Nephron (organoid): ENCODE data around the gene BUB1B.

ENCODE experiments used
- H3K27ac Mint-ChIP-seq, 3 experiments: 2 replicates each; pipeline ENCODE4 v1.8.0; 2020; ENCODE audit warnings: mixed read lengths in 3 of 3, mild to moderate bottlenecking in 2 of 3, moderate library complexity in 1 of 3
- H3K27me3 Mint-ChIP-seq: 2 replicates; pipeline ENCODE4 v1.8.0; 2021; ENCODE audit warnings: low read depth, mild to moderate bottlenecking, moderate library complexity, mixed read lengths
- H3K36me3 Mint-ChIP-seq: 2 replicates; pipeline ENCODE4 v1.8.0; 2020; ENCODE audit warnings: low read depth, mixed read lengths
- H3K4me1 Mint-ChIP-seq: 2 replicates; pipeline ENCODE4 v1.8.0; 2020; ENCODE audit warnings: mixed read lengths
- H3K4me3 Mint-ChIP-seq, 3 experiments: 2 replicates each; pipeline ENCODE4 v1.8.0; 2020; ENCODE audit warnings: mild to moderate bottlenecking in 3 of 3, mixed read lengths in 3 of 3, moderate library complexity in 2 of 3
- H3K9me3 Mint-ChIP-seq: 2 replicates; pipeline ENCODE4 v1.8.0; 2020; ENCODE audit warnings: mixed read lengths
- TF ChIP-seq, protein P1 (sequence below), 3 experiments: fragments of 200-600 bp; sonication (generic); IDR thresholded peaks; one replicate each; pipeline ENCODE4 v1.5.0; 2021; ENCODE audit warnings: antibody characterized with exemption in 3 of 3; ENCODE audit not compliant: unreplicated experiment in 3 of 3

BUB1B gene

DNA sequence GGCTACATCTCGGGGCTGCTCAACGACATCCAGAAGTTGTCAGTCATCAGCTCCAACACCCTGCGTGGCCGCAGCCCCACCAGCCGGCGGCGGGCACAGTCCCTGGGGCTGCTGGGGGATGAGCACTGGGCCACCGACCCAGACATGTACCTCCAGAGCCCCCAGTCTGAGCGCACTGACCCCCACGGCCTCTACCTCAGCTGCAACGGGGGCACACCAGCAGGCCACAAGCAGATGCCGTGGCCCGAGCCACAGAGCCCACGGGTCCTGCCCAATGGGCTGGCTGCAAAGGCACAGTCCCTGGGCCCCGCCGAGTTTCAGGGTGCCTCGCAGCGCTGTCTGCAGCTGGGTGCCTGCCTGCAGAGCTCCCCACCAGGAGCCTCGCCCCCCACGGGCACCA, 105.0 kb downstream of the BUB1B start:
- TF ChIP-seq, protein P1, sequence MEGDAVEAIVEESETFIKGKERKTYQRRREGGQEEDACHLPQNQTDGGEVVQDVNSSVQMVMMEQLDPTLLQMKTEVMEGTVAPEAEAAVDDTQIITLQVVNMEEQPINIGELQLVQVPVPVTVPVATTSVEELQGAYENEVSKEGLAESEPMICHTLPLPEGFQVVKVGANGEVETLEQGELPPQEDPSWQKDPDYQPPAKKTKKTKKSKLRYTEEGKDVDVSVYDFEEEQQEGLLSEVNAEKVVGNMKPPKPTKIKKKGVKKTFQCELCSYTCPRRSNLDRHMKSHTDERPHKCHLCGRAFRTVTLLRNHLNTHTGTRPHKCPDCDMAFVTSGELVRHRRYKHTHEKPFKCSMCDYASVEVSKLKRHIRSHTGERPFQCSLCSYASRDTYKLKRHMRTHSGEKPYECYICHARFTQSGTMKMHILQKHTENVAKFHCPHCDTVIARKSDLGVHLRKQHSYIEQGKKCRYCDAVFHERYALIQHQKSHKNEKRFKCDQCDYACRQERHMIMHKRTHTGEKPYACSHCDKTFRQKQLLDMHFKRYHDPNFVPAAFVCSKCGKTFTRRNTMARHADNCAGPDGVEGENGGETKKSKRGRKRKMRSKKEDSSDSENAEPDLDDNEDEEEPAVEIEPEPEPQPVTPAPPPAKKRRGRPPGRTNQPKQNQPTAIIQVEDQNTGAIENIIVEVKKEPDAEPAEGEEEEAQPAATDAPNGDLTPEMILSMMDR (IDR thresholded peaks at IDR 0.05; ENCODE audit: unreplicated experiment in 3 of 3) = no peak
- Mint-ChIP-seq H3K9me3 (peaks cover 2% of the 10 kb centered on the region), H3K36me3 (no peaks in the 10 kb centered on the region), H3K4me3 (no peak overlapping the region), H3K4me1 (peaks cover 27% of the 10 kb centered on the region), H3K27ac (no peak overlapping the region), H3K27me3 (peaks cover 19% of the 10 kb centered on the region)

DNA sequence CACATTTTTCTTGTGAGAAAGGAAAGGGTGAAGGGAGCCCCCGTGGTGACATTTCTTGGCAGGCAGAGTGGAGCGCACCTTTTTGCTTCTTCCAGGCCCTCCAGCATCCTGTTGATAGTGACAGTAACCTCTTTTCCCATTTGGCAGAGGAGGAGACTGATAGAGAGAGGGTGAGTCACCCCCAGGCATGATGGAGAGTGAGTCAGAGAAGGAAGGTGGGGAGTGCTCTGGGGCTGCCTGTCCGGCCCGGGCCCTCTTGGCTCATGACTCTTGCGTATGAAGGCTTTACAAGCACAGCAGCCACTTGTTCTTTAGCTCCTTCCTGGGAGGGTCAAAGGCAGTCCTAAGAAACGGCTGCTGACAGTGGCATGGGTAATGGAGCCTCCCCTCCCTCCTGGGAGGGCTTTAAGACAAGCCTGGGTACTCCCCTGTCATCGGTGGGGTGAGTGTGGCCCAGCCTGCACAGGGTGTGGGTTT, 106.0 kb downstream of the BUB1B start:
- Mint-ChIP-seq H3K36me3 (no peaks in the 10 kb centered on the region), H3K27me3 (peaks cover 23% of the 10 kb centered on the region), H3K4me3 (no peak overlapping the region), H3K9me3 (no peaks in the 10 kb centered on the region), H3K27ac (peak overlapping the region in 1 of 3 experiments; percentile 4), H3K4me1 (peaks cover 27% of the 10 kb centered on the region)
- TF ChIP-seq, protein P1 (IDR thresholded peaks at IDR 0.05; ENCODE audit: unreplicated experiment in 3 of 3) = no peak

DNA sequence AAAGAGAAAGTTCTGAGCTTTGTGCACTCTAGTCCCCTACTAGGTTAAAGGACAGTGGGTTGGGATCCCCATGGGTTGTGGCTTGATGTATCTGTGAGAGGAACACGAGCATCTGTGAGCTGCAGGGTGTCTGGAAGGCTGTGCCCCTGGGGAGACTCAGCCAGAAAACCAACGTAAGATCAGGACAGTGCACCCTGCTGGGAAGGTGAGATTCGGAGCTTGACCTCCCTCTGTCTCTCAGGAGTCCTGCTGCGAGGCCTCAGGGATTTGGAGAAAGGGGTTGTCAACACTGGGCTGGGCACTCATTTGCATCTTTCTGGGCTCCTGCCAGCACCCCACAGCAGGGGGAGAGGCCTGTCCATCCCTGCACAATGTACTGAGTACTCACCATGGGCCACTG, 106.8 kb downstream of the BUB1B start:
- H3K4me3 Mint-ChIP-seq = no peak overlapping the region
- no peak overlapping the region for H3K27ac Mint-ChIP-seq
- peaks cover 24% of the 10 kb centered on the region for H3K27me3 Mint-ChIP-seq
- no peaks in the 10 kb centered on the region for H3K9me3 Mint-ChIP-seq
- H3K36me3 Mint-ChIP-seq = no peaks in the 10 kb centered on the region
- peaks cover 27% of the 10 kb centered on the region for H3K4me1 Mint-ChIP-seq
- TF ChIP-seq, protein P1 (IDR thresholded peaks at IDR 0.05; ENCODE audit: unreplicated experiment in 3 of 3) = no peak

DNA sequence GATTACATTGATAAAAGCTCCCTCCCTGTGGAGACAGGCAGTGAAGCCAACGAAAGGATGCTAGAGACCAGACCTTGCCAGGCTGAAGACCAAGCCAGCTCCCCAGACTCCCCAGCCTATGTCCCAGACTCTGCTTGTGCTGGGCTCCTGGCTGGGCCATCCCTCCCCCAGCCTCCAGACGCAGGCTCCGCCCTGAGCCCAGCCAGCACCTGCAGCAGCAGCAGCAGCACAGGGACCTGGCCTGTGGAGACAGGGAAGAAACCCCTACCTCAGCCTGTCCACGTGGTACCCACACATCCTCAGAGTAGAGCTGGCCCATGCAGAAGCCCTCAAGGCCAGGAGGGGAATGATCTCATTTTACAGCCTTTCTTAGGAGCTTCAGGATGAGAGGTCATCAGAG, 108.7 kb downstream of the BUB1B start:
- Mint-ChIP-seq H3K27ac (no peak overlapping the region), H3K36me3 (no peaks in the 10 kb centered on the region), H3K4me1 (peaks cover 11% of the 10 kb centered on the region), H3K27me3 (peaks cover 18% of the 10 kb centered on the region), H3K4me3 (no peak overlapping the region), H3K9me3 (no peaks in the 10 kb centered on the region)
- TF ChIP-seq, protein P1 (IDR thresholded peaks at IDR 0.05; ENCODE audit: unreplicated experiment in 3 of 3) = no peak

DNA sequence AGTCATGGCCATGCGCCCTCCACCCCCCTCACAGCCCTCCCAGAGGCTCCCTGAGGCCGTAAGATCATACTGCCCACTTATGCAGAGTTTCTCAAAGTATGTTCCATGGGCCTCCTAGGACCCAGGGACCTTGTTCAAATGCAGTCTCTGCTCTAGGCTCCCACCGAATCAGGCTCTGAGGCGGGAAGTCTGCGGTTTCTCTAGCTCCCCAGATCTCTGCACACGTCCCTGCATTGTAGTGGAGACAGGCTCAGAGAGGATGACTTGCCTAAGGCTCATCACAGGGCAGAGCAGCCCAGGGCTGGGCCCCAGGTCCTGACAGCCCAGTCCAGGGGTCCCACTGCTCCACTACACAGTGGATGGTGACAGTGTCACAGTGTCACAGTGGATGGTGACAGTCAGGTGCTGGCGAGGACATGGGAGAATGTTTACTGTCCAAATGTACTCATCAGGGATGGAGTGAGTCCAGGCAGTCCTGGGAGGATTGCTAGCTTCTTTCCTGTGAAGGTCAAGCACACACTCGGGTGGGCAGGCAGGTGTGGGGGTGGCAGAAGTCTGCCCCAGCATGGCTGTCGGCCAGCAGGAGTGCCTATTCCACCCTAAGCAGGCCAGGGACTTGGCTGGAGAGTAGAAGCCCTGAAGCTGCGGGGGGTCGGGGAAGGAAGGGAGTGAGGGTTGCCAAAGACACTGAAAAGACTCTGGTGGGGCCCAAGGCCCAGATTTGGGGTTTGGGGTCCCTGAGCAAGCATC, 109.6 kb downstream of the BUB1B start:
- Mint-ChIP-seq H3K36me3 (no peaks in the 10 kb centered on the region), H3K9me3 (no peaks in the 10 kb centered on the region), H3K27ac (no peak overlapping the region), H3K4me1 (peaks cover 6% of the 10 kb centered on the region), H3K4me3 (no peak overlapping the region), H3K27me3 (peaks cover 22% of the 10 kb centered on the region)
- TF ChIP-seq, protein P1 (IDR thresholded peaks at IDR 0.05; ENCODE audit: unreplicated experiment in 3 of 3) = no peak
